Measurements from ENCODE around the gene WDR82. TPM values are rescaled to one million over a fixed set of nuclear protein-coding genes. Genes with fewer than 3 reads are reported as not detected.

The WDR82 gene
- polyA plus RNA-seq, 2 donors = 19.9 to 33.6 TPM

GRCh38 chr3:52318186-52318816 is 39.9 kb upstream of the WDR82 start:
- WGBS, 2 donors = 49 to 50% methylated on average over 14 of the region's 14 CpGs
- Histone ChIP-seq H3K4me3 (ENCODE audit: low read depth in 1 of 2, low read length in 2 of 2) (no peak overlapping the region), H3K36me3 (ENCODE audit: control insufficient read depth in 2 of 2, insufficient read depth in 2 of 2, low read length in 1 of 2) (no peaks in the 10 kb centered on the region)

GRCh38 chr3:52317208-52318000 is 39.0 kb upstream of the WDR82 start:
- no peaks in the 10 kb centered on the region for H3K9me3 ChIP-seq (ENCODE audit: control insufficient read depth in 2 of 2, insufficient read depth in 1 of 2, low read depth in 1 of 2, low read length in 1 of 2)
- 11 to 19% methylated on average over 45 of the region's 45 CpGs for WGBS, 2 donors

More at GRCh38 chr3:52318186-52318816, 39.9 kb upstream of the WDR82 start:
- Histone ChIP-seq H3K27me3 (ENCODE audit: control insufficient read depth in 1 of 2, insufficient read depth in 2 of 2, low read length in 2 of 2) (no peaks in the 10 kb centered on the region), H3K4me1 (ENCODE audit: control insufficient read depth in 2 of 2, insufficient read depth in 2 of 2, low read length in 1 of 2) (peaks cover 4 to 15% of the 10 kb centered on the region in 2 donors), H3K27ac (ENCODE audit: low read depth in 2 of 2, low read length in 1 of 2) (no peak overlapping the region), H3K9me3 (ENCODE audit: control insufficient read depth in 2 of 2, insufficient read depth in 1 of 2, low read depth in 1 of 2, low read length in 1 of 2) (no peaks in the 10 kb centered on the region)

GRCh38 chr3:52315977-52316764 is 37.7 kb upstream of the WDR82 start, which contains the start of gene DNAH1:
Gene DNAH1, plus strand, starts transcription at chr3:52316319. Its CDS starts 6,124 bp downstream, at chr3:52322443.
- Histone ChIP-seq H3K9me3 (ENCODE audit: control insufficient read depth in 2 of 2, insufficient read depth in 1 of 2, low read depth in 1 of 2, low read length in 1 of 2) (no peaks in the 10 kb centered on the region), H3K4me1 (ENCODE audit: control insufficient read depth in 2 of 2, insufficient read depth in 2 of 2, low read length in 1 of 2) (peaks cover 8 to 19% of the 10 kb centered on the region in 2 donors), H3K4me3 (ENCODE audit: low read depth in 1 of 2, low read length in 2 of 2) (no peak within 1 kb of the TSS), H3K27me3 (ENCODE audit: control insufficient read depth in 1 of 2, insufficient read depth in 2 of 2, low read length in 2 of 2) (no peaks in the 10 kb centered on the region), H3K27ac (ENCODE audit: low read depth in 2 of 2, low read length in 1 of 2) (no peak within 1 kb of the TSS), H3K36me3 (ENCODE audit: control insufficient read depth in 2 of 2, insufficient read depth in 2 of 2, low read length in 1 of 2) (no peaks in the 10 kb centered on the region)
- 95 to 96% methylated on average over 3 of the region's 3 CpGs for WGBS, 2 donors

More at GRCh38 chr3:52317208-52318000, 39.0 kb upstream of the WDR82 start:
- Histone ChIP-seq H3K36me3 (ENCODE audit: control insufficient read depth in 2 of 2, insufficient read depth in 2 of 2, low read length in 1 of 2) (no peaks in the 10 kb centered on the region), H3K27ac (ENCODE audit: low read depth in 2 of 2, low read length in 1 of 2) (no peak overlapping the region), H3K4me3 (ENCODE audit: low read depth in 1 of 2, low read length in 2 of 2) (peak overlapping the region; percentile 21 to 29), H3K27me3 (ENCODE audit: control insufficient read depth in 1 of 2, insufficient read depth in 2 of 2, low read length in 2 of 2) (no peaks in the 10 kb centered on the region), H3K4me1 (ENCODE audit: control insufficient read depth in 2 of 2, insufficient read depth in 2 of 2, low read length in 1 of 2) (peaks cover 8 to 19% of the 10 kb centered on the region in 2 donors)

GRCh38 chr3:52315006-52315405 is 36.6 kb upstream of the WDR82 start:
- WGBS, 2 donors = 96 to 98% methylated on average over 6 of the region's 6 CpGs
- H3K4me1 ChIP-seq (ENCODE audit: control insufficient read depth in 2 of 2, insufficient read depth in 2 of 2, low read length in 1 of 2) = peaks cover 8 to 19% of the 10 kb centered on the region in 2 donors
- no peak overlapping the region for H3K4me3 ChIP-seq (ENCODE audit: low read depth in 1 of 2, low read length in 2 of 2)
- no peaks in the 10 kb centered on the region for H3K9me3 ChIP-seq (ENCODE audit: control insufficient read depth in 2 of 2, insufficient read depth in 1 of 2, low read depth in 1 of 2, low read length in 1 of 2)
- H3K27me3 ChIP-seq (ENCODE audit: control insufficient read depth in 1 of 2, insufficient read depth in 2 of 2, low read length in 2 of 2) = no peaks in the 10 kb centered on the region
- no peak overlapping the region for H3K27ac ChIP-seq (ENCODE audit: low read depth in 2 of 2, low read length in 1 of 2)
- no peaks in the 10 kb centered on the region for H3K36me3 ChIP-seq (ENCODE audit: control insufficient read depth in 2 of 2, insufficient read depth in 2 of 2, low read length in 1 of 2)

- H3K27ac ChIP-seq (ENCODE audit: low read depth in 2 of 2, low read length in 1 of 2) = no peak overlapping the region
- no peak overlapping the region for H3K4me3 ChIP-seq (ENCODE audit: low read depth in 1 of 2, low read length in 2 of 2)
- H3K9me3 ChIP-seq (ENCODE audit: control insufficient read depth in 2 of 2, insufficient read depth in 1 of 2, low read depth in 1 of 2, low read length in 1 of 2) = no peaks in the 10 kb centered on the region
- H3K36me3 ChIP-seq (ENCODE audit: control insufficient read depth in 2 of 2, insufficient read depth in 2 of 2, low read length in 1 of 2) = no peaks in the 10 kb centered on the region
- peaks cover 8 to 19% of the 10 kb centered on the region in 2 donors for H3K4me1 ChIP-seq (ENCODE audit: control insufficient read depth in 2 of 2, insufficient read depth in 2 of 2, low read length in 1 of 2)
- no peaks in the 10 kb centered on the region for H3K27me3 ChIP-seq (ENCODE audit: control insufficient read depth in 1 of 2, insufficient read depth in 2 of 2, low read length in 2 of 2)
- 93% methylated on average over 3 of the region's 3 CpGs for WGBS, 2 donors
These were observed 36.0 kb upstream of the WDR82 start for GRCh38 chr3:52314489-52314888.

GRCh38 chr3:52313774-52314188 is 35.3 kb upstream of the WDR82 start:
- WGBS, 2 donors = 42 to 50% methylated on average over 4 of the region's 4 CpGs
- no peak overlapping the region for H3K4me3 ChIP-seq (ENCODE audit: low read depth in 1 of 2, low read length in 2 of 2)
- no peaks in the 10 kb centered on the region for H3K27me3 ChIP-seq (ENCODE audit: control insufficient read depth in 1 of 2, insufficient read depth in 2 of 2, low read length in 2 of 2)
- no peaks in the 10 kb centered on the region for H3K9me3 ChIP-seq (ENCODE audit: control insufficient read depth in 2 of 2, insufficient read depth in 1 of 2, low read depth in 1 of 2, low read length in 1 of 2)
- H3K4me1 ChIP-seq (ENCODE audit: control insufficient read depth in 2 of 2, insufficient read depth in 2 of 2, low read length in 1 of 2) = peaks cover 8 to 19% of the 10 kb centered on the region in 2 donors
- H3K27ac ChIP-seq (ENCODE audit: low read depth in 2 of 2, low read length in 1 of 2) = peak overlapping the region; percentile 57 to 58
- H3K36me3 ChIP-seq (ENCODE audit: control insufficient read depth in 2 of 2, insufficient read depth in 2 of 2, low read length in 1 of 2) = no peaks in the 10 kb centered on the region

- Histone ChIP-seq H3K27ac (ENCODE audit: low read depth in 2 of 2, low read length in 1 of 2) (peak overlapping the region; percentile 57 to 58), H3K36me3 (ENCODE audit: control insufficient read depth in 2 of 2, insufficient read depth in 2 of 2, low read length in 1 of 2) (no peaks in the 10 kb centered on the region), H3K4me3 (ENCODE audit: low read depth in 1 of 2, low read length in 2 of 2) (no peak overlapping the region), H3K27me3 (ENCODE audit: control insufficient read depth in 1 of 2, insufficient read depth in 2 of 2, low read length in 2 of 2) (no peaks in the 10 kb centered on the region), H3K9me3 (ENCODE audit: control insufficient read depth in 2 of 2, insufficient read depth in 1 of 2, low read depth in 1 of 2, low read length in 1 of 2) (no peaks in the 10 kb centered on the region), H3K4me1 (ENCODE audit: control insufficient read depth in 2 of 2, insufficient read depth in 2 of 2, low read length in 1 of 2) (peaks cover 8 to 15% of the 10 kb centered on the region in 2 donors)
- WGBS, 2 donors = 69 to 87% methylated on average over 2 of the region's 2 CpGs
These were observed 34.8 kb upstream of the WDR82 start for GRCh38 chr3:52313188-52313773.

GRCh38 chr3:52311576-52312119 is 33.2 kb upstream of the WDR82 start:
- Histone ChIP-seq H3K27me3 (ENCODE audit: control insufficient read depth in 1 of 2, insufficient read depth in 2 of 2, low read length in 2 of 2) (no peaks in the 10 kb centered on the region), H3K9me3 (ENCODE audit: control insufficient read depth in 2 of 2, insufficient read depth in 1 of 2, low read depth in 1 of 2, low read length in 1 of 2) (no peaks in the 10 kb centered on the region), H3K4me1 (ENCODE audit: control insufficient read depth in 2 of 2, insufficient read depth in 2 of 2, low read length in 1 of 2) (peaks cover 6 to 9% of the 10 kb centered on the region in 2 donors), H3K36me3 (ENCODE audit: control insufficient read depth in 2 of 2, insufficient read depth in 2 of 2, low read length in 1 of 2) (no peaks in the 10 kb centered on the region), H3K4me3 (ENCODE audit: low read depth in 1 of 2, low read length in 2 of 2) (no peak overlapping the region), H3K27ac (ENCODE audit: low read depth in 2 of 2, low read length in 1 of 2) (no peak overlapping the region)
- 89 to 90% methylated on average over 9 of the region's 9 CpGs for WGBS, 2 donors

Data from esophagus (tissue), 2 donors.